Prostate gland (tissue), 2 donors: Measurements from ENCODE around the gene MCU. TPM values are rescaled to one million over a fixed set of nuclear protein-coding genes. Genes with fewer than 3 reads are reported as not detected.
"Not testable (repeated sequence)": the region's sequence is repeated elsewhere in the genome, so short reads cannot be mapped to it uniquely, and the experiment has no call there.

ENCODE experiments used
- DNase-seq: peaks from one replicate; pipeline ENCODE4 v3.0.0-alpha.2; 2019; ENCODE audit warnings: low spot score
- H3K27ac ChIP-seq, 2 donors: fragments of 200-600 bp; sonication (generic); 2 replicates each; pipeline ENCODE4 v1.5.1; 2017 to 2019
- H3K27me3 ChIP-seq: fragments of 200-600 bp; sonication (generic); replicated peaks from 2 replicates; pipeline ENCODE4 v1.5.1; 2019; ENCODE audit not compliant: insufficient read depth
- H3K36me3 ChIP-seq, 2 donors: fragments of 200-600 bp; sonication (generic); 1 replicate in 1 of 2; 2 replicates in 1 of 2; pipeline versions ENCODE4 v1.5.1 to v1.8.1; 2017 to 2019
- H3K4me1 ChIP-seq: fragments of 200-600 bp; sonication (generic); replicated peaks from 2 replicates; pipeline ENCODE4 v1.5.1; 2019
- H3K4me3 ChIP-seq, 2 donors: fragments of 200-600 bp; sonication (generic); 2 replicates each; pipeline ENCODE4 v1.5.1; 2017 to 2019
- H3K9me3 ChIP-seq: fragments of 200-600 bp; sonication (generic); 2 replicates; pipeline ENCODE4 v1.5.1; 2017
- POLR2A ChIP-seq: fragments of 450-650 bp; IDR thresholded peaks from one replicate; pipeline ENCODE4 v1.6.1; 2016; ENCODE audit warnings: antibody characterized with exemption, mild to moderate bottlenecking
- POLR2AphosphoS5 ChIP-seq: sonication (generic); formaldehyde crosslinking; IDR thresholded peaks from one replicate; pipeline ENCODE4 v1.6.1; 2017; ENCODE audit warnings: antibody characterized with exemption
- WGBS: methylation state at CpG from one replicate; pipeline ENCODE4 v1.1.5; 2018; 5-methylcytosine and 5-hydroxymethylcytosine counted together
- intact Hi-C: fragments of 100-400 bp; cut with DNase I; formaldehyde crosslinking; loops from one replicate; pipeline ENCODE4 v1.14.2; 2022
- total RNA-seq, 2 donors: library from RNA; depleted of rRNA; stranded (reverse); fragments of >200 nt; gene quantifications; one replicate each; pipeline ENCODE4 v1.1.0, GENCODE V29; 2016
- TF ChIP-seq, protein P1 (sequence below), 4 experiments: fragments of 200-600 bp in 2 of 4; fragments of 450-650 bp in 2 of 4; sonication (generic) in 2 of 4; IDR thresholded peaks; 1 replicate in 3 of 4; 2 replicates in 1 of 4; pipeline ENCODE4 v1.5.1; 2016 to 2019; ENCODE audit warnings: antibody characterized with exemption in 4 of 4, mild to moderate bottlenecking in 2 of 4, moderate library complexity in 2 of 4

MCU gene
- total RNA-seq, 2 donors from 2014 or later: 11.0 to 24.2 TPM

DNA sequence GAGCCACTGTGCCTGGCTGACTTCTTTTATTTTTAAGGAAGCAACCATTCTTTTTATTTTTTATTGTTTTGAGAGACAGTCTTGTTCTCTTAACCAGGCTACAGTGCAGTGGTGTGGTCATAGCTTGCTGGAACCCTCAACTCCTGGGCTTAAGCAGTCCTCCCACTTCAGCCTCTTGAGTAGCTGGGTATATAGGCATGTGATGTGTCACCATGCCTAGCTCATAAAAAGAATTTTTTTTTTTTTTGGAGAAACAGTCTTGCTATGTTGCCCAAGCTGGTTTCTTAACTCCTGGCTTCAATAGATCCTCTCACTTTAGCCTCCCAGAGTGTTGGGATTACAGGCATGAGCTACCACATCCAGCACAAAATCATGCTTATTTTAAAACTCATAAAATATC, 5.8 kb downstream of the MCU start:
- DNase-seq: no peak
- Histone ChIP-seq H3K4me1 (peaks cover 6% of the 10 kb centered on the region), H3K9me3 (no peaks in the 10 kb centered on the region), H3K4me3 (no peak overlapping the region), H3K36me3 (no peaks in the 10 kb centered on the region), H3K27ac (no peak overlapping the region), H3K27me3 (no peaks in the 10 kb centered on the region)
- TF ChIP-seq POLR2A: no peak
- TF ChIP-seq POLR2AphosphoS5: no peak
- TF ChIP-seq, protein P1, sequence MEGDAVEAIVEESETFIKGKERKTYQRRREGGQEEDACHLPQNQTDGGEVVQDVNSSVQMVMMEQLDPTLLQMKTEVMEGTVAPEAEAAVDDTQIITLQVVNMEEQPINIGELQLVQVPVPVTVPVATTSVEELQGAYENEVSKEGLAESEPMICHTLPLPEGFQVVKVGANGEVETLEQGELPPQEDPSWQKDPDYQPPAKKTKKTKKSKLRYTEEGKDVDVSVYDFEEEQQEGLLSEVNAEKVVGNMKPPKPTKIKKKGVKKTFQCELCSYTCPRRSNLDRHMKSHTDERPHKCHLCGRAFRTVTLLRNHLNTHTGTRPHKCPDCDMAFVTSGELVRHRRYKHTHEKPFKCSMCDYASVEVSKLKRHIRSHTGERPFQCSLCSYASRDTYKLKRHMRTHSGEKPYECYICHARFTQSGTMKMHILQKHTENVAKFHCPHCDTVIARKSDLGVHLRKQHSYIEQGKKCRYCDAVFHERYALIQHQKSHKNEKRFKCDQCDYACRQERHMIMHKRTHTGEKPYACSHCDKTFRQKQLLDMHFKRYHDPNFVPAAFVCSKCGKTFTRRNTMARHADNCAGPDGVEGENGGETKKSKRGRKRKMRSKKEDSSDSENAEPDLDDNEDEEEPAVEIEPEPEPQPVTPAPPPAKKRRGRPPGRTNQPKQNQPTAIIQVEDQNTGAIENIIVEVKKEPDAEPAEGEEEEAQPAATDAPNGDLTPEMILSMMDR (IDR thresholded peaks at IDR 0.05): no peak
- intact Hi-C loops: no loop called here

DNA sequence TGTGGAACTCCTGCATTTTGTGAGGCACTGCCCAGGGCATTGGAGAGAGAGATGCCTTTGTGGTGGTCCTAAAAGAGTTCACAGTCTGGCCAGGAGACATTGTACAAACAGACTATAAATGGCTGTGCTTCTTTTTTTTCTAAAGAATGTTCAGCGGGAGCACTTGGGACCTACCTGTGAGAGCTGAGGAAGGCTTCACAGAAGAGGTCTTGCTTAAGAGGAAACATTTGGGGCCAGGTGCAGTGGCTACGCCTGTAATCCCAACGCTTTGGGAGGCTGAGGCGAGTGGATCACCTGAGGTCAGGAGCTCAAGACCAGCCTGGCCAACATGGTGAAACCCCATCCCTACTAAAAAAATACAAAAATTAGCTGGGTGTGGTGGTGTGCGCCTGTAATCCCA, 10.5 kb downstream of the MCU start:
- H3K9me3 ChIP-seq, H3K4me1 ChIP-seq, H3K27me3 ChIP-seq, H3K4me3 ChIP-seq, H3K36me3 ChIP-seq, H3K27ac ChIP-seq, DNase-seq, intact Hi-C loops: not testable (repeated sequence)
- 88% methylated on average over 5 of the region's 5 CpGs for WGBS

DNA sequence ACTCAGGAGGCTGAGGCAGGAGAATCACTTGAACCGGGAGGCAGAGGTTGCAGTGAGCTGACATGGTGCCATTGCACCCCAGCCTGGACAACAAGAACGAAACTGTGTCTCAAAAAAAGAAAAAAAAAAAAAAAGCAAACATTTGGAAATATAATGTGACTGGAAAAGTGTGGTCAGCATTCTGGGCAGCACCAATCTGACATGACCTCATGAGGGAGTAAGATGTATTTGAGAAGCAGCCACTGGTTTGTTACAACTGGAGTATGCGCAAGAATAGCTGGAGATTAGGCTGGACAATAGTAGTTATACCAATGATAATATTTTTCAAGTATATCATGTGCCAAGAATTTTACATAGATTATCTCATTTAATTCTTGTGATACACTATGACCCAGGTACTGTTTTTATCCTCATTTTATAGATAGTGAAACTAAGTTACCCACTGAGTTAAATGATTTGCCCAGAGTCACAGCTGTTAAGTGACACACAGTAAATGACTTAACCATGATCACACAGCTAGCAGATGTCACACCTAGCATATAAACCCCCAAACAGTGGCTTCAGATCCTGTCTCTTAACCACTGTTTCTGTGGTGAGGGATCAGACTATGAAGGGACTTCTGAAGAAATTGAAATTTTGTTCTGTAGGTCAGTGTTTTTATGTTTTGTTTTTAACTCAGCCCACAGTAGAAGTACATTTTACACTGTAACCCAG, 11.1 kb downstream of the MCU start:
- no peaks in the 10 kb centered on the region for H3K4me1 ChIP-seq

DNA sequence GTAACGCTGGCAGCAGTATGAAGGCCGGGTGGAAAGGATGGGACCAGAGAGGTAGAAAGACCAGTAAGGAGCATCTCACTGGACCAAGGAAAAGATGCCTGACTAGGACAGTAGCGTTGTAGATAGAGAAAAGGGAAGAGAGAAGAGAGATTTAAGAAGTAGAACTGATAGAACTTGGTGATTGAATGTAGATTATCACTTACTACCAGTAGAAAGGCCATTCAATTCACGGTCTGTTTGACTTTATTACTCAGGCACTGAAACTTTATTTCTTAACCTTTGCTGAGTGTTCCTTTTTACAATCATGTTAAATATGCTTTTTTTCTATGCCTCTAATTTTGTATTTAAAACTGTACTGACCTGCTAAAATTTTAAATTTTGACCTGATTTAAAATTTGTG, 12.2 kb downstream of the MCU start:
- intact Hi-C loops: no loop called here
- Histone ChIP-seq H3K4me3 (no peak overlapping the region), H3K4me1 (no peaks in the 10 kb centered on the region), H3K9me3 (no peaks in the 10 kb centered on the region), H3K36me3 (no peaks in the 10 kb centered on the region), H3K27me3 (no peaks in the 10 kb centered on the region), H3K27ac (no peak overlapping the region)
- no peak for TF ChIP-seq POLR2A
- no peak for TF ChIP-seq POLR2AphosphoS5
- TF ChIP-seq, protein P1 (IDR thresholded peaks at IDR 0.05): no peak
- 87% methylated on average over 4 of the region's 4 CpGs for WGBS
- no peak for DNase-seq

More for the DNA sequence above, 11.1 kb downstream of the MCU start:
- no peak overlapping the region for H3K27ac ChIP-seq
- H3K4me3 ChIP-seq: no peak overlapping the region
- intact Hi-C loops: no loop called here
- TF ChIP-seq POLR2A: no peak
- TF ChIP-seq, protein P1 (IDR thresholded peaks at IDR 0.05): no peak
- no peak for TF ChIP-seq POLR2AphosphoS5
- DNase-seq: no peak
- no peaks in the 10 kb centered on the region for H3K36me3 ChIP-seq
- H3K9me3 ChIP-seq: no peaks in the 10 kb centered on the region
- H3K27me3 ChIP-seq: no peaks in the 10 kb centered on the region
- WGBS: 95% methylated on average over 3 of the region's 3 CpGs

DNA sequence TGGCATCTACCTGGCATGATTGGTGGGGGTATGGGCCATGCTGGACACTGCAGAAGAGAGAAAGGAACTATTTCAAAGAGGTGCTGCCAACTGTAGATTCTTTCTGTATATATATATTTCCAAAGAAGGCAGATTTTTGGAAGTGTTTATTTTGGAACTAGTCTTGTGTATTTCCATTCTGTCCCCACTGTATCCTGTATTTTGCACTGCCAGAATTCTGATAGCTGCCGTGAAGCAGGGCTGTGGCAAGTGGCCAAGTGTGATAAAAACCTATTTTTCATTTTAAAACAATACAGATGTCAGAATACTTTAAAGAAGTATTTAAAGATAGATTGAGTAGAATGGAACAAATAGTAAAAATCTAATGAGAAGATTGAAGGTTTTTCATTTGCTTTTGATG, 17.1 kb downstream of the MCU start:
- Histone ChIP-seq H3K27ac (no peak overlapping the region), H3K36me3 (no peaks in the 10 kb centered on the region), H3K9me3 (no peaks in the 10 kb centered on the region), H3K27me3 (no peaks in the 10 kb centered on the region), H3K4me3 (no peak overlapping the region), H3K4me1 (no peaks in the 10 kb centered on the region)
- no peak for TF ChIP-seq POLR2A
- TF ChIP-seq, protein P1 (IDR thresholded peaks at IDR 0.05): no peak
- TF ChIP-seq POLR2AphosphoS5: no peak
- 15% methylated on average over 1 of the region's 1 CpG for WGBS
- intact Hi-C loops: no loop called here
- no peak for DNase-seq
